GM18526 (cell line): Measurements from ENCODE around the gene FHOD3.

Experiments used
- POLR2A ChIP-seq: IDR thresholded peaks from 3 replicates; pipeline ENCODE4 v1.6.1; 2011; ENCODE audit not compliant: insufficient read length; ENCODE audit errors: extremely low read depth

Gene FHOD3

DNA sequence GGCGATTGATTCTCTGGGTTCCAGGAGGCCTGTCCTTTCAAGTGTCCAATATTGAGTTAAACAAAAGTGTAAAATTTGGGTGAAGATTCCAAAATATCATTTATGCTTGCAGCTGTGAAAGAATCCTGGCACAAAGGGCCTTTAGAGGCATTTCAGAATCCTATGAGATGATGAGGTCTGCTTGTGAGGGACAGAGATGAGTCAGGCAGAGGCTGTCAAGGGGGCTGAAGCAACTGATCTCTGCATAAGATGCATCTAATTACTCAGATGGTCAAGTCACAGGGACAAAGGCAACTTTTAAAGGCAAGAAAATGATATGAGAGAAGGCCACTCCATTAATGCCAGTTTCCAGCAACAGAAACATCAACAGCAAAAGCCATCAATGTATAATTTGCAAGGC, 78.8 kb downstream of the FHOD3 start:
- no peak for TF ChIP-seq POLR2A

- TF ChIP-seq POLR2A = no peak
Measured at GRCh38 chr18:36377626-36378025, 80.1 kb downstream of the FHOD3 start.

- no peak for TF ChIP-seq POLR2A
Measured at GRCh38 chr18:36378205-36378604, 80.7 kb downstream of the FHOD3 start.

- no peak for TF ChIP-seq POLR2A
Measured at GRCh38 chr18:36379435-36379984, 82.0 kb downstream of the FHOD3 start.

GRCh38 chr18:36380173-36380827, 82.8 kb downstream of the FHOD3 start:
- no peak for TF ChIP-seq POLR2A

- no peak for TF ChIP-seq POLR2A
Measured at GRCh38 chr18:36381075-36381474, 83.6 kb downstream of the FHOD3 start.

DNA sequence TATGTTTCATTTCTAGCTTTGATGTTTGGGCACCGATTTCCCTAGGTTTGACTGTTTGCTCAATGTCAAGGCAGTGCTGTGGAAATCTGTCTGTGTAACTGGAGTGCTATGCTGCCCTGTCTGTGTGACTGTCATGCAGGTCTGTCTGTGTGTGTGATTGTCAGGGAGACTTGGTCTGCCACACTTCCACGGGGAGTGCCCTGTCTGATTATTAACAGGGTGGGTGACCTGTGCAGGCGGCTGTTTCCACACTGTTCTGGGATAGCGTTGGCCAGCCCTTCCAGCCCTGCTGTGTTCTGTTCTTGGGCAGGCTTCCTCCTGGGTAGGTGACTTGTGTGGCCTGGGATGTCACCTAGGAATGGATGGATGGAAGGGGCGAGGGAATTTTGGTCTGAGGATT, 85.3 kb downstream of the FHOD3 start:
- no peak for TF ChIP-seq POLR2A

DNA sequence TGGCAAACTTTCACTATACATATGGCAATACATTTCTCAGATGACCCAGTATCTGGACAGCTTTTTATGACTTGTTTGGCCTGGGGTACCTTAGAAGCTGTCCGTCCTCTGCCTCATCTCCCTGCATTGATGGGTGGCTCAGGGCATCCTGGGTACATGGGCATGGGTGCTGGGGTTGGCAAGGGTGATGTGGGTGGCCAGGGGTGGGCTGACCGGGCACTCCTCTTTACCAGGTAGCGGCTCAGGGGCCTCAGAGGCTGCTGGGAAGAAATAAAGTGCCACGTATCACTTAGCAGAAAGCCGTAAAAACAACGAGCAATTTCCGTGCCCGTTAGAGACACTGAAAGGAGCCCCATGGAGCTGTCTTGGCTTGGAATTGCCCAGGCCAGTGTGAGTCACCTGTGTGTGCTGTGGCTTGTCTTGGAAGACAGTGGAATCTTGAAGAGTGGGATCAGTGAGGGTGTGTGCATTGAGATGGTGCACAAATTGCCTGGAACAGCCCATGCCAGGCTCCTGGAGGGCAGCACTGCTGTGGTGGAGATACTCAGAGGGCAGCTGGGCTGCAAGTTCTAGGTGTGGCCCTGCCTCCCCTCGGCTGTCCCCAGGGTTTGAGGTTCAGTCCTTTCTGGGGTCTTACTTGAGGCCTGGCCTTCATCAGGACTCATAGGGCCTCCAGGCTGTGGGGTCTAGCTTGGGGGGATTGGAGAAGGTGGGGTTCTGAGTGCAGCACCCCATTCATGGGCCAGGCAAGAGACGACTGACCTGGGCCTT, 88.8 kb downstream of the FHOD3 start:
- no peak for TF ChIP-seq POLR2A

- no peak for TF ChIP-seq POLR2A
Measured at GRCh38 chr18:36387310-36387709, 89.8 kb downstream of the FHOD3 start.

- no peak for TF ChIP-seq POLR2A
Measured at GRCh38 chr18:36388310-36388709, 90.8 kb downstream of the FHOD3 start.

- TF ChIP-seq POLR2A = no peak
Measured at GRCh38 chr18:36389027-36389426, 91.5 kb downstream of the FHOD3 start.

- no peak for TF ChIP-seq POLR2A
Measured at GRCh38 chr18:36389811-36390581, 92.5 kb downstream of the FHOD3 start.

DNA sequence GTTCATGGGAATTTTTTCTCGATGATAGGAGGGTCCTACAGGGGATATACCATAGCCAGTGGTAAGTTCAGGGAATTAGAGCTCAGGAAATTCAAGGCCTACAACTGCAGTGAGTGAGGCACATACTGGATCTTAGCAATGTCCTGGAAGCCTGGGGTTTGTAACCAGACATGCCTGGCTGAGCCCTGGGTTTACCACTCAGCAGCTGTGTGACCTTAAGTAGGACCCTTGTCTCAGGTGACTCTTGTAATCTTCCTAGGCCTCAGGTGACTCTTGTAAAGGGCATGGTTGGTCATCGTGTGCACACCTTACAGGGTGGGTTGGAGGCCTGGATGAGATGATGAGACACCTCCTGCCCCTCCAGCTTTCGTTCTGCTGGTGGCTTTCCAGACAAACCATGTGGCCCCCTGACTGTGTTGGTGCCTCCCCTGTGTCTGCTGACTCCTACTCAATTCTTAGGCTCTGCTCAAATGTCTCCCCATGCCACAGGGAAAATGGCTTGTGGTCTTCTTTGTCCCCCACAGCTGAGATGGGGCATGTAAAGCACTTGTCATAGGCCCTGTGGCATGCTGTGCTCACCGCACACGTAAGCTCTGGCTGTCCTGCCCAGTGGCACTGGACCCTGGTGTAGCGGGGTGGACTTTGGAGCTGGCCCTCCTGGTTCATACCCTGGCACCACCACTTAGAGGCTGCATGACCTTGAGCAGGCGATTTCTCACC, 94.1 kb downstream of the FHOD3 start:
- no peak for TF ChIP-seq POLR2A

DNA sequence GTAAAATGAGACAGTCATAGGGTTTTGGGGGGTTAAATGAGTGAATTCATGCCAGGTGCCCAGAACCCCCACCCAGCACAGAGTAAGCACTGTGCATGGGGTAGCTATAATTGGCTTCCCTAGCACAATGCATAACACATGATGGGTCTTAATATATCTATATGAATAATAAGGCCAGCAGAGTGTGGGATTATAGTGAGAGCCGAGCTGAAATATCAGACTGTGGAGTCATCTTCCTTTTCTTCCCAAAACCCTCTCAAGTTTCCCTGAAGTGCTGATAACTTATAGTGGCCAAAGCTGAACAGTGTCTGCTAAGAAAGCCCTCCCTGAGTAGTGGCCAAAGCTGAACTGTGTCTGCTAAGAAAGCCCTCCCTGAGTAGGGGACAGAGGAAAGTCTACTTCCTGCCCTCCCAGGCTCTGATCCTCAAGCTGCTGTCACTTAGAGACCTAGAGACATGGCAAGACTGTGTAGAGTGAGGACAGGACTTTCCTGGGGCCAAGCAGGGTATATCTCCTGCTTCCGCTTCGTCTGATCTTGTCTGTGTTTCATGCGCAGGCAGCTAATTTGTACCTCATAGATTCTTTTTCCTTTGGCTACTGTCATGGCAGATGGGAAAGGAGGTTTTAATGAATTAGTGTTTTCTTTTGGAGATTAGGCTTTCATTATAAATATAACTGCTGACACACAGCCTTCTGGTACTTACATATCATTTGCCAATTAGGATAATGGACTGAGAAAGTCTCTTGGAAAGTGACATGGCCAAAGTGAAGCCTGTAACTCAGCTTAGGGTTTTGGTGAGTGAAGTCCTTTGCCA, 94.9 kb downstream of the FHOD3 start:
- TF ChIP-seq POLR2A = no peak
